AG04449 (cell line): Measurements from ENCODE around the gene GALNT2.
A peak's percentile ranks its signal among the peaks of the same experiment; 100 is the strongest.

Source experiments
- CTCF ChIA-PET: fragments of 350-600 bp; formaldehyde crosslinking; extraction: SDS; loops from one replicate; lab custom pipeline; 2021; ENCODE audit warnings: antibody characterized with exemption; lab: Yijun Ruan, JAX
- POLR2A ChIA-PET: fragments of 400-600, 350-600 bp; formaldehyde crosslinking; extraction: SDS; loops from one replicate; lab custom pipeline; 2020; ENCODE audit warnings: antibody characterized with exemption, inconsistent platforms; lab: Yijun Ruan, JAX
- DNase-seq: peaks from one replicate; pipeline ENCODE4 v3.0.0-alpha.2; 2010; ENCODE audit warnings: low read depth, low spot score
- H3K4me3 ChIP-seq: 2 replicates; pipeline ENCODE4 v1.5.1; 2011; ENCODE audit warnings: low read depth, mild to moderate bottlenecking, control low read depth, low read length
- TF ChIP-seq, protein P1 (sequence below): IDR thresholded peaks from one replicate; pipeline ENCODE4 v1.5.1; 2011; ENCODE audit warnings: mild to moderate bottlenecking, moderate library complexity, low read length, control low read depth, inconsistent platforms; ENCODE audit not compliant: insufficient read depth; ENCODE audit errors: missing control alignments

Gene GALNT2

DNA sequence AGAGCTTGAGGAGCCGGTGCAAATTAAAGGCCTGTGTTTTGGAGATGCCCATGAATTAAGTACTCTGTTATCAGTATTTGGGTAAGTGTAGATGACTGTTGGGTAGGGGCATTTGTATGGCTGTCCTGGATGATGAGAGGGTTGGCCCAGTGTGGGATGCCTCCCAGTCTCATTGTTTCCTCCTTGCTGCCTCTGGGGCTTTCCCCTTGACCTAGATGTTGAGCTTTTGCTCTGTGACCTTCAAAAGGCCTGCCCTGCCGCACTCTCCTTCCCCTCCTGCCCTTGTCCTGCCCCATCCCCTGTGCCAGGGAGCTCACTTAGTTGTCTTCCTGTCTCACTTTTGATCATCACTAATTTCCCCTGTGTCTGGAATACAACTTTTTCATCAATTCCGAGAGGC is 10.0 kb downstream of the GALNT2 start:
- POLR2A ChIA-PET = no interaction called here
- H3K4me3 ChIP-seq = no peak overlapping the region
- DNase-seq = no peak
- TF ChIP-seq, protein P1, sequence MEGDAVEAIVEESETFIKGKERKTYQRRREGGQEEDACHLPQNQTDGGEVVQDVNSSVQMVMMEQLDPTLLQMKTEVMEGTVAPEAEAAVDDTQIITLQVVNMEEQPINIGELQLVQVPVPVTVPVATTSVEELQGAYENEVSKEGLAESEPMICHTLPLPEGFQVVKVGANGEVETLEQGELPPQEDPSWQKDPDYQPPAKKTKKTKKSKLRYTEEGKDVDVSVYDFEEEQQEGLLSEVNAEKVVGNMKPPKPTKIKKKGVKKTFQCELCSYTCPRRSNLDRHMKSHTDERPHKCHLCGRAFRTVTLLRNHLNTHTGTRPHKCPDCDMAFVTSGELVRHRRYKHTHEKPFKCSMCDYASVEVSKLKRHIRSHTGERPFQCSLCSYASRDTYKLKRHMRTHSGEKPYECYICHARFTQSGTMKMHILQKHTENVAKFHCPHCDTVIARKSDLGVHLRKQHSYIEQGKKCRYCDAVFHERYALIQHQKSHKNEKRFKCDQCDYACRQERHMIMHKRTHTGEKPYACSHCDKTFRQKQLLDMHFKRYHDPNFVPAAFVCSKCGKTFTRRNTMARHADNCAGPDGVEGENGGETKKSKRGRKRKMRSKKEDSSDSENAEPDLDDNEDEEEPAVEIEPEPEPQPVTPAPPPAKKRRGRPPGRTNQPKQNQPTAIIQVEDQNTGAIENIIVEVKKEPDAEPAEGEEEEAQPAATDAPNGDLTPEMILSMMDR = no peak
- CTCF ChIA-PET = no interaction called here

DNA sequence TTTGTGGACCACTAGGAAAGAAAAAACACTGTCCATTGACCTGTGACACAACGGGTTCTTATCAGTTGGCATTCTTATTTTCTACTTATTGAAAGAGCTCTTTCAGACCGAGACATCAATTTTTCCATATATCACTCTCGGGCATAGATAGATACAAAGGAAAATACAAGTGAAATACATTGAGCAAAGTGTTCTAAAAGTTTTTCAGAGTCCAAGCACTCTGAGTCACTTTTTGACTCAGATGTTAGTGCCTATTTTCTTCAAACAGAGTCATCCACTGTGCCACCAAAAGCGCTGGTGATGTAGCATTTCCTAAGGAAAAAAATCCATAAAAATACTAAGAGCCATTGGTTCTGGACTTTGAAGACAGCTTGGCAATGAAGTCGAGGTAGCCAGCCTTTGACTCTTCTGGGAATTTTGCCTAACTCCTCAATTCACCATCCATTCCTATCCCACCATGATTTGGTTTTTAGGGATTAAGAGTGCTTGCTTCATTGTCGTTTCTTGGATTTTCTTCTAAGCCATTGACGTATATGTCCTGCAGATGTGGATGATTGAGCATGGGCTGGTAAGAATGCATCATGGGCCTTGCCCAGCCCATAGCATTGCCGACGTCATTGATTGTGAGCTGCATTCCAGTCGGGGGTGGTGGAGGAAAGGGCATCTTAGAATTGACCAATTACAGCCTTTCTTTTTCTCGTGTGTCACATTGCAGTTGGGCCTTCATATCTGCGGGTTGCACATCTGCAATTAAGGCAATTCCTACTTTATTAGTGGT is 10.6 kb downstream of the GALNT2 start:
- ChIA-PET CTCF (interaction anchor here (0.7 to 1.3 kb wide), 2 partner anchors 8 to 9 kb away, joined by 3 to 4 read pairs; no protein-coding TSS in a partner anchor), POLR2A (interaction anchor here (0.6 to 1.0 kb wide), 2 partner anchors 9 to 31 kb away, joined by 3 read pairs; no protein-coding TSS in a partner anchor)
- TF ChIP-seq, protein P1 = no peak
- DNase-seq = peak; percentile 71
- no peak overlapping the region for H3K4me3 ChIP-seq

DNA sequence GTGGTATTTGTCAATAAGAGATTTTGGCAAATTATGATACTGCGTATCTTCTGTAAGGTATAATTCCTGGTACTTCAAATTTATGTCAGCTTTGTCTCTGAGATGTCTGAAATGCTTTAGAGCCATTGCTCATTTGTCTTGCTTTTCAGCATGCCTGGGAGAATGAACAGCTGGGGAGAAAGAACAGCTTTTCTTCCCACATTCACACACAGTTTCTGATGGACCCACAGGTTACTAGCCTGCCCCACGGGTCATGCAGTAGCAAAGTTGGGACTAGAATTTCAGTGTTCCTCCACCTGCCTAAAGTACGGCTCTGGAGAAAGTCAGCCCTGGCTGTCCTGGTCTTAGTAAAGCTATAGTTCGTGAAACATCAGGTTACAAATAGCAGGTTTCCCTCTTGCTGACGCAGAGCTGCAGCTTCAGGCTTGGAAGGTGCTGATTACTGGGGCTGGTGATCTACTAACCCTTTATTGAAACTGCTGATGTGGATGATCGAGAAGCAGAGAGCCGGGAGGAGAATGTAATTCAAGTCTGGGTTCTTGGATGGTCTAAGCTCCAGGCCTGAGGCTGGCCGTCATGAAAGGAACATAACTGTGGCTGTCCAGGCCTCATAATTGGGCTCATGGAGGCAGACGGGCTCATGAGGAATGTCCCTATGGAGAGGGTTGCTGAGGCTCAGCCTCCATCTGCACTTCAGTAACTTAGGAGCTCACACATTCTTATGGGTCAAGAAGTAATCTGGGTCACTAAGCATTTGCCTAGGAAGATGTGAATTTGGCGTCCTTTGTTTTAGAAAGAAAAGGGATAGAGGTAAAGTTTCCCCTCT is 12.4 kb downstream of the GALNT2 start:
- ChIA-PET POLR2A (interaction anchor here (0.7 to 1.2 kb wide), 3 partner anchors 12 to 27 kb away, joined by 3 to 4 read pairs (median 3); partner anchors contain the start of gene GALNT2), CTCF (interaction anchor here (1.0 to 1.3 kb wide), 3 partner anchors 8 to 66 kb away, joined by 3 to 4 read pairs (median 3); no protein-coding TSS in a partner anchor)
- no peak for DNase-seq
- no peak overlapping the region for H3K4me3 ChIP-seq
- TF ChIP-seq, protein P1 = no peak

DNA sequence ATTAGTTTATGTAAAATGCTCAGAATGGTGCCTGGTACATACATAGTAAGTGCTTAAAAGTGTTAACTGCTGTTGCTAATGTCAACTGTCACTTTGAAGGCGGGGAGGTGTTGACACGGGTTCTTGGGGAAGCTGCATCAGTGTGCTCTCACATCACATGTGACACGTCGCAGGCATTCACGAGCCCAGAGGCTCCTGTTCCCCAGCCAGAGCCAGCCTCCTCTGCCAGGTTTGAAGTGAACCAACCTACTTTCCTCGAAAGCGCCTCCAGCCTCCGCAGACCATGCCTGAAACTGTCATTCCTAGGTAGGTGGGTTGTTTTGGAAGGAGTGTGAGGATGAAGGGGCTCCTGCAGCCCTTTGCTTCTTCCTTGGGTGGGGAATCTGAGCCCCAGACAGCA is 13.8 kb downstream of the GALNT2 start:
- ChIA-PET CTCF (interaction anchor here (1.0 kb wide), 1 partner anchor 64 kb away, joined by 3 read pairs; no protein-coding TSS in a partner anchor), POLR2A (no interaction called here)
- TF ChIP-seq, protein P1 = no peak
- DNase-seq = no peak
- H3K4me3 ChIP-seq = no peak overlapping the region

DNA sequence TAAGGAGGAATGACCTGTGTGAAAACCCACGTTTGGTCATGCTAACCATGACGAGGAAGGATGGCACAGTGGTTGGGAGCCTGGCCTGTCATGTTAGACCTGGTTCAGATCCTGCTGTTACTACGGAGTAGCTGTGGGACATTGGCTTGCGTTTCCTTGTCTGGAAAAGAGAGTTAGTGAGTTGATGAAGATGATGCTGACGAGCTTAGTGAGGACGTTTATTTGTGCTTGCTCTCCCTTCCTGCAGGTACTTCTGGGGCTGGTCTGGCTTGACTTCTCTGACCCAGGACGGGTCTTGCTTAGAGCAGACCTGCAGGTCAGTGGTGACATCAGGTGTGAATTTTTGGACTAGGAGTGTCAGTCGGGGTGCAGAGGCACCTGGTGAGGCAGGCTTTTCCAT is 14.7 kb downstream of the GALNT2 start:
- no peak overlapping the region for H3K4me3 ChIP-seq
- no peak for DNase-seq
- CTCF ChIA-PET = no interaction called here
- TF ChIP-seq, protein P1 = no peak
- POLR2A ChIA-PET = no interaction called here

DNA sequence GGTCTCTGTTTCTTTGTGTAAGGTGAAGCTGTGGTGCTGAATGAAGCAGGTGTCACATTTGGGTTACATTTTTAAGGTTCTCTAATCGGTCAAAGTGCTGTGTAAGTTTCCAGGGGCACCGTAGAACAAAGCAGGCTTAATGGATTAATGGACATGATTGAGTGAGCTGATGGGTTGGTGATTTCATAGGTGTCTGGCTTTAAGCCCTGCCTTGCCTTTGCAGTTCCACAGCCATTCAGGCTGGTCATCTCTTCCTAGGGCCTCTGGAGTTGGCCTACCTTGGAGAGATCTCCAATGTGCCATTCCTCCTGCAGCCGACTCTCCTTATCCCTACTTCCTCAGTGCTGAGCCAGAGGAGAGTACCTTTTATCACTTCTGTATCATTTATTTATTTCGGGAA is 15.2 kb downstream of the GALNT2 start:
- POLR2A ChIA-PET = no interaction called here
- no peak for DNase-seq
- CTCF ChIA-PET = no interaction called here
- TF ChIP-seq, protein P1 = no peak
- no peak overlapping the region for H3K4me3 ChIP-seq
